HG02943 (cell line): ENCODE data around the gene TUBGCP3.
"Not testable (repeated sequence)": the region's sequence is repeated elsewhere in the genome, so short reads cannot be mapped to it uniquely, and the experiment has no call there.

Experiments used
- ATAC-seq: cut with Tn5 transposase; IDR thresholded peaks from one replicate; pipeline ENCODE4 v1.9.1; 2021; ENCODE audit warnings: mild to moderate bottlenecking, low read depth, moderate library complexity; ENCODE audit not compliant: unreplicated experiment

TUBGCP3 gene, protein sequence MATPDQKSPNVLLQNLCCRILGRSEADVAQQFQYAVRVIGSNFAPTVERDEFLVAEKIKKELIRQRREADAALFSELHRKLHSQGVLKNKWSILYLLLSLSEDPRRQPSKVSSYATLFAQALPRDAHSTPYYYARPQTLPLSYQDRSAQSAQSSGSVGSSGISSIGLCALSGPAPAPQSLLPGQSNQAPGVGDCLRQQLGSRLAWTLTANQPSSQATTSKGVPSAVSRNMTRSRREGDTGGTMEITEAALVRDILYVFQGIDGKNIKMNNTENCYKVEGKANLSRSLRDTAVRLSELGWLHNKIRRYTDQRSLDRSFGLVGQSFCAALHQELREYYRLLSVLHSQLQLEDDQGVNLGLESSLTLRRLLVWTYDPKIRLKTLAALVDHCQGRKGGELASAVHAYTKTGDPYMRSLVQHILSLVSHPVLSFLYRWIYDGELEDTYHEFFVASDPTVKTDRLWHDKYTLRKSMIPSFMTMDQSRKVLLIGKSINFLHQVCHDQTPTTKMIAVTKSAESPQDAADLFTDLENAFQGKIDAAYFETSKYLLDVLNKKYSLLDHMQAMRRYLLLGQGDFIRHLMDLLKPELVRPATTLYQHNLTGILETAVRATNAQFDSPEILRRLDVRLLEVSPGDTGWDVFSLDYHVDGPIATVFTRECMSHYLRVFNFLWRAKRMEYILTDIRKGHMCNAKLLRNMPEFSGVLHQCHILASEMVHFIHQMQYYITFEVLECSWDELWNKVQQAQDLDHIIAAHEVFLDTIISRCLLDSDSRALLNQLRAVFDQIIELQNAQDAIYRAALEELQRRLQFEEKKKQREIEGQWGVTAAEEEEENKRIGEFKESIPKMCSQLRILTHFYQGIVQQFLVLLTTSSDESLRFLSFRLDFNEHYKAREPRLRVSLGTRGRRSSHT

DNA sequence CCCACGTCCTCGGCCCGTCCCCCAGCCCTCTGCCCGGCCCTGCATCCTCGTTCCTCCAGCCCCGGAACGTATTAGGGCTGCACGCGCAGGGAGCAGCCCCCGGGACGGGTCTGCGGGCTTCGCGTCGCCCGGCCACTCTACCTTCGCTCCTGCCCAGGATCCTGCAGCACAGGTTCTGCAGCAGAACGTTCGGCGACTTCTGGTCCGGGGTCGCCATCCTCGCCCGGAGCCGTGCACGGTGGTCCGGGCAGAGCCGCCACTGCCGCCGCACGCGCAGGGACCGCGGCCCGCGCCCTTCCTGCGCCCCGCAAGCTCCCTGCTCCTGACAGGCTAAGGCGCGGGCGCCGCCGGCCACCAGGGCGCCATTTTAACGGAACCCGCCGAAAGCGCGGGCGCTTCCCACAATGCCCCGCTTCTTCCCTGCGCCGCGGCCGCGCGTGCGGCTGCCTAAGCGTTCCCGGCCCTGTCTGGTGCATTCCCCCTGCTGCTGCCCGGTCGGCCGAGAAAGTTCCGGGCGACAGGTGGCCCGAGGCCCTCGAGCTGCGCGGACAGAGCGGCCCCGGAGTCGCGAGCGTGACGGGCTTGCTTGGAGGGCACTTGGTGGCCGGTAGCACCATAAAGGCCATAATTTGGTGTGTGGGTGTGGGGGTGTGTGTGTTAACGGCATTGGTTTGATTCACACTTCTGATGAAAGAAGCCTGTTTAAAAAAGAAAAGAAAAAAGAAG is at the start of gene TUBGCP3:
TSS of gene TUBGCP3 (minus strand) at position 390 of the 726 bp plus-strand sequence. CDS start at position 217, 173 bp downstream.
- ATAC-seq: peak; percentile 62

DNA sequence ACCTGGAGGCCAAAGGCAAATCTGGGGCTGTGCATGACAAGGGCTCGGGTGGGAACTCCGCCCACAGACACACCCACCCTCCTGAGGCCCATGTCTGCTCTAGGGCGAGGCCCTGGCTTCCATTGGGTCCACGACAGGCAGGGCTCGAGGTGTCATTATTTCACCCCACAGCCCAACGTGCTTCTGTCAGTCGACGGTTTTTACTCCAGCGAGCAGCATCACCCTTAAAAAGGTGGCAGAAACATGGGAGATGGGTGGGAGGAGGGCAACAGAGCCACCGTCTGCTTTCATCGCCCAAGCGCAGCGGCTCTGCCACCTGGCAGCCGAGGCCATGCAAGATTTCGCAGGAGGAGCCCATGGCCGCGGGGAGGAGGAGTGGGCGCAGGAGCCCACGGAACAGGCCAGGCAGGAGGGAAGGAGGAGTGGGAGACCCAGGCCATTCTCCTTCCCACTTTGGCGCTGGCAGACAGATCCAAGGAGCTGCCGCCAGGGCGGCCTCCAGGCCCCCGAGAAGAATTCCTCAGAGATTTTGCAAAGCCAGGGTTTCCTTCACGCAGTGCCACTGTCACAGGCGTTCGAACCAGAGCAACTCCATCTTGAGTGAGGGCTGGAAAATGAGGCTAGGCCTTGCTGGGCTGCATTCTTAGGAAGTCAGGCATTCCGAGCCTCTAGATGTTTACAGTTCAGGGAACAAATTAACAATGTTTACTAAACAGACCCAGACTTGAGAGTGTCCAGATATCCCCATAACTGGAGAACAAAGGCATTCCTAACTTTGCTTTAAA is 49.3 kb upstream of the TUBGCP3 start:
- ATAC-seq: no peak

DNA sequence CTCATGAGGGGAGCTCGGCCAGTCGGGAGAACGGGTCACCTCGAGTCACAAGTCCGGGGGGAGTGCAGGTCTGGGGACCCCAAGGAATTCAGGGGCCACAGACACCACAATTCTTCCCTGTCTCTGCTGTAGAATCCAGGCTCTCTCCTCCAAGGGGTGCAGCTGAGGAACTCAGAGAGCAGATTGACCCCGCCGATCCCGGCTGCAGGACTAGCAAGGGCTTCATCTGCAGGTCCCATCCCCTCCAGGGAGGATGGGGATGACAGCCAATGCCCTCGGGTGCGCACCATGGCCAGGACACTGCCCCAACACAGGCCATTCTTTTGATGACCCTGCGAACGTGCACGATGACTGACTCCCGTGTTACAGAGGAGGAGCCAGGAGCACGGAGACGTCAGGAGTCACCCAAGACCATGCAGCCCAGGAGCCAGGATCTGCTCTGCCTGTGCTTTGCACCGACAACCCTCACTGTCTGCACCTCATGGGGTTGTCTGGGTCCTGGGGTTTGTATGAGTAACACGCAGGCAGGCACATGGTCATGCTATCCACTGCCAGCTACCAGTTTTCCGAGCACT is 48.5 kb upstream of the TUBGCP3 start:
- no peak for ATAC-seq

- ATAC-seq: no peak
Observed at GRCh38 chr13:112635323-112635722, 47.4 kb upstream of the TUBGCP3 start.

- no peak for ATAC-seq
Observed at GRCh38 chr13:112634102-112634501, 46.1 kb upstream of the TUBGCP3 start.

DNA sequence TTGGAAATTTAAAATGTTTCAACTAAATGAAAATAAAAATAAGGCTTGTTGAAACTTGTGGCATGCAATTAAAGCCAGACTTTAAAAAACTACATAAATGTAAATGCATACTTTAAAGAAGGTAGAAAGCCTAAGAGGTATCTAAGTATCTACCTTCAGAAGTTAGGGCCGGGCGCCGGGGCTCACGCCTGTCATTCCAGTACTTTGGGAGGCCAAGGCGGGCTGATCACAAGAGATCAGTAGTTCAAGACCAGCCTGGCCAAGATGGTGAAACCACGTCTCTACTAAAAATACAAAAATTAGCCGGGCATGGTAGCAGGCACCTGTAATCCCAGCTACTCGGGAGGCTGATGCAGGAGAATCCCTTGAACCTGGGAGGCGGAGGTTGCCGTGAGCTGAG is 42.3 kb upstream of the TUBGCP3 start:
- not testable (repeated sequence) for ATAC-seq

DNA sequence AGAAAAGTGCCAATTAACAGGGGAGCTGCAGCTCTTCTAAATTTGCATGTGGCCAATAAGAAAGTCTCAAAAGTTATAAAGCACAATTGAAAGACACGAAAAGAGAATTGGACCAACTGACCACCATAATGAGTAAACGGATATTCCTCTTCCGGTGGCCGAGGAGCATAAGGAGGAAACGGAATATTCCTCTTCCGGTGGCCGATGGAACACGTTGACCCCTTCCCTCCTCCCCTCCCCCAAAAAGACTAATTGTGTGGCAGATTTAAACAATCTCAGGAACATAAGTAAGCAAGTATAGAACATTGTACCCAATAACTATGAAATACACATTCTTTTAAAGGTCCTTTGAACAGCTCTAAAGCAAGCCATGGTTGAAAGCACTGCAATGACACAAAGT is 41.2 kb upstream of the TUBGCP3 start:
- ATAC-seq: no peak

- not testable (repeated sequence) for ATAC-seq
Observed at GRCh38 chr13:112627613-112628012, 39.7 kb upstream of the TUBGCP3 start.

DNA sequence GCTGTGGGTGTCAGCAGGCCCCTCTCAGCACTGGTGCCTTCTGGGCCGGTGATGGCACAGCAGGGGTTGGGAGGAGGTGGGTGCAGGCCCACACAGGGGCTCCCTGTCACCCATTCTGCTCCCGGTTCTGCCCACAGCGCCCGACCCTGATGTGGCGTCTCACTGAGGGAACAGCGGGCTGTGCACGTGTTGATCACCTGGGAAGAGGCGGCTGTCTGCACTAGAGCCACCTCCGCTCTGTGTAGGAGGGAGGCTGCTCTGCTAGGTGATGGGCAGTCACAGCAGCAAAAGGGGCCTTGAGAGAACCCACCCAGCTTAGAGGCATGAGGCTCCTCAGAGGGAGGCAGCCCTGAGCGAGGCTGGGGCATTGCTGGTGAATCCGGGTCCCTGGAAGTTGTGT is 39.2 kb upstream of the TUBGCP3 start:
- no peak for ATAC-seq

GRCh38 chr13:112626761-112627160 is 38.8 kb upstream of the TUBGCP3 start:
- ATAC-seq: no peak

DNA sequence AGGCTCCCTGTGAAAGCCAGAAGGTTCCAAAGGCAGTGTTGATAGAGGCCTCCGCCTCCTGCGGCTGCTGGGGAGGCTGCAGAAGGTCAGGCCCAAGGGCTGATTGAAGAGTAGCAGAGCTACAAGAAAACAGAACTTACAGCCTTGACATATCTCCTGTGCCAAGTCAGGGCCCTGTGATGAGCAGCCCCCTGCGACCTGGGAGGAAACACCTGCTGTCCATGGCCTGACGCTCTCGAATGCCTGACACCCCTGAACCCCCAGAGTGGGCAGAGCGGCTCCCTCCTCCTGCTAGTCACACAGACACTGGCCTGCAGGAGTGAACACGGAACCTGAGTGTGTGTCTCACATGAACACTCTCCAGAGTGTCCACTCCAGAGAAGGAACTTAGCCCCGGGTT is 38.2 kb upstream of the TUBGCP3 start:
- ATAC-seq: no peak

DNA sequence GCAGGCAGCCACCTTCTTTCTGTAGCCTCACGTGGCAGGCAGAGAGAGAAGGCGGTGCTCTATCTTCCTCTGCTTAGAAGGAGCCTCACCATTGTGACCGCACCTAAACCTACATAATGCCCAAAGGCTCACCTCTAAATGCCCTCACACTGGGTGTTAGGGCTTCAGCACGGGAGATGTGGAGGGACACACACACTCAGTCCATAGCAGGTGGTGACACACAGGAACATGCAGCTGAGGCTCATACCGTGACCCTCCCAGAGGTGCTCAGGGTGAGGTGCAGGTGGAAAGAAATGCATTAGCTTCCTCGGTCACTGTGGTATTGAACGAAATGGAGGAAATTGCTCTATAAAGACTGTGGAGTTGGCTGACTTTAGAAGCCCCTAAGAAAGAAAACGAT is 37.7 kb upstream of the TUBGCP3 start:
- no peak for ATAC-seq

DNA sequence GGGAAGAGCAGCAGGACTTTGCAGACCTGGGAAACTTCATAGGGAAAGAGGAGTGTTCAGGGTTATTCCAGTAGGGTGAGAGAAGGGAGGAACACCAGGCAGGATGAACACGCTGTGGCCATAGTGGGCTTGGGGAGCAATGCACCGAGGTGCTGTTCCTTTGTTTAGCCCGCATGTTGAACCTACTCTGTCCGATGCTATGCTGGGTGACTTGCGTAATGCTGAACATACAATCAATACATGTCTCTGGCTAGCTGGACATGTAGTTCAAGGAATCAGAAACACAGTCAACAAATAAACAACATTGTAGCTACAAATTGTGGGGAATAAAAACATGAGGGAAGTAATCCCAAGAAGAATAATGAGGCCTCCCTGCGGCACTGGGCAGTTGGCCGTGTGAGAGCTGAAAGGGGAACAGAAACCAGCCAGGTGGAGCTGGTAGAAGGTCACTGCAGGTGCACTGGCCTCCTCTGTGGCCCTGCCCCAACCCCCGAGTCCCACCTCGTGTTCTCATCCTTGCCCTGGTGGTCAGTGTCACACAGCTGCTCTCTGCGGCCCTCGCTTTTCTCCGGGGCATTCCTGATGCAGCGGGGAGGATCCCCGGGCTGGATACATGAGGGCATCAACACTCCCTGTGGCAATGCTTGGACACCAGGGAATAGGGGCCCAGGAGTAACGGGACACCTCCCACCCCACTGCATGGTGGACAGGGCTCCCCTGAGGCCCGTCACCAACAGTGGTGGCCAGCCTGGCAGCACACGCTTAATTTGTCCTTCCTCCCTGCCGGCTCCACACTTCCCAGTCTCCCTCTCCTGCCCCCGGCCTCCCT is 36.9 kb upstream of the TUBGCP3 start:
- ATAC-seq: no peak

DNA sequence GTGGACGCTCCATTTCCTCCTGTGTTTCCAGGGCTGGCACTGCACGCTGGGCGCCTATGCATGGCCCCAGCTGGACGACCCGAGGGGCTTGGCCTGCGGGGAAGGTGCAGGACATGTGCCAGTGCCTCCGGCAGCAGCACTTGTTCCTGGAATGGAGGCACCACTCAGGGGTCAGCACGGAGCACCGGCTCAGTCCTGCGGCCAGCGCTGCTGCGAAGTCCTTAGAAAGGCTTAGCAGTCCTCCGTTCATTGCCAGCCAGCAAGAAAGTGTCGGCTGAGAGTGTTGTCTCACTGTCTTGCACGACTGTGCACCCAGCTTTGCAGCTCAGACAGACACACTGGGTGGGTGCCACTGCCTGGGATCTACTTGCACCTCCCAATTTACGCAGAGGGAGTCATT is 36.1 kb upstream of the TUBGCP3 start:
- no peak for ATAC-seq

DNA sequence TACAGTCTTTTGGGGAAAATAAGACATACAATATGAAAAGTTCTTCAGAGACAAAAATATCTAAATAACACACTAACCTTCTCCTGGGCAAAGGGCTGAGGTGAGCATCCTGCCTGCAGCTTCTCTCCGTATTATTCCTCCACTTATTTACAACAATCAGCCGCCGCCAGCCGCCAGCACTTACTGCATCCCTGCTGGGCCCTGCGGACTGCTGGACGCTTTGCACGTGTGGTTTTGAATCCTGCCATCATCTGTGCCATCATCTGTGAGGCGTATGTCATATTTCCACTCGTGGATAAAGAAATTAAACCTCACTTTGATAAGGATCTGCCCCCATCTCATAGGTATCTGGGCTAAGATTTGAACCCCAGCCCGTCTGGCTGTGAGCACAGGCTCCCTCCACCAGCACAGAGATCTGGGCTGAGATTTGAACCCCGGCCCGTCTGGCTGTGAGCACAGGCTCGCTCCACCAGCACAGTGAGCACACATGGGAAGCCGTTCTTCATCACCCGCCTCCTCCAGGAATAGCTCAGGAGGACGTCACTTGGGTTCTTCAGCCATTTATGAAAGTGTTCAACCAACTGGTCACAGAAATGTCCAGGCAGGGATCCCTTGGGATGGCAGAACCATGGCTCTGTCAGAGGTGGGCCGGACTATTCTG is 35.2 kb upstream of the TUBGCP3 start:
- no peak for ATAC-seq

GRCh38 chr13:112622375-112622774 is 34.4 kb upstream of the TUBGCP3 start:
- ATAC-seq: no peak

GRCh38 chr13:112619730-112620631 is 32.0 kb upstream of the TUBGCP3 start:
- ATAC-seq: no peak
